Suppressor macrophage treated with lipopolysaccharide for 1 hour (primary cell): ENCODE results near the gene ZNF79.

ENCODE experiments used
- DNase-seq, 3 donors: peaks; one replicate each; pipeline ENCODE4 v3.0.0-alpha.2; 2020 to 2022

Gene ZNF79

GRCh38 chr9:127398715-127399400 is 25.3 kb upstream of the ZNF79 start:
- no peak for DNase-seq

DNA sequence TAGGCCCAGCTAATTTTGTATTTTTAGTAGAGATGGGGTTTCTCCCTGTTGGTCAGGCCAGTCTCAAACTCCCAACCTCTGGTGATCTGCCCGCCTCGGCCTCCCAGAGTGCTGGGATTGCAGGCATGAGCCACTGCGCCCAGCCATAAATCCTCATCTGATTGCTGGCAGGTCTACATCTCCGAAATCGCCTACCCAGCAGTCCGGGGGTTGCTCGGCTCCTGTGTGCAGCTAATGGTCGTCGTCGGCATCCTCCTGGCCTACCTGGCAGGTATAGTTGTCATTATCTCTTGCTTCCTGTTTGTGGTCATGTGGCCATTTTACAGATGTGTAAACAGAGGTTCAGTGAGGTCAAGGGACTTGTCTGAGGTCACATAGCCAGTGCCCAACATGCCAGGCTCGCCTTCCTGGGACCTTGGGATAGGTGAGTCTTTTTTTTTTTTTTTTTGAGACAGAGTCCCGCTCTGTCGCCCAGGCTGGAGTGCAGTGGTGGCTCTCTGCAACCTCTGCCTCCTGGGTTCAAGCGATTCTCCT is 24.4 kb upstream of the ZNF79 start:
- no peak for DNase-seq

DNA sequence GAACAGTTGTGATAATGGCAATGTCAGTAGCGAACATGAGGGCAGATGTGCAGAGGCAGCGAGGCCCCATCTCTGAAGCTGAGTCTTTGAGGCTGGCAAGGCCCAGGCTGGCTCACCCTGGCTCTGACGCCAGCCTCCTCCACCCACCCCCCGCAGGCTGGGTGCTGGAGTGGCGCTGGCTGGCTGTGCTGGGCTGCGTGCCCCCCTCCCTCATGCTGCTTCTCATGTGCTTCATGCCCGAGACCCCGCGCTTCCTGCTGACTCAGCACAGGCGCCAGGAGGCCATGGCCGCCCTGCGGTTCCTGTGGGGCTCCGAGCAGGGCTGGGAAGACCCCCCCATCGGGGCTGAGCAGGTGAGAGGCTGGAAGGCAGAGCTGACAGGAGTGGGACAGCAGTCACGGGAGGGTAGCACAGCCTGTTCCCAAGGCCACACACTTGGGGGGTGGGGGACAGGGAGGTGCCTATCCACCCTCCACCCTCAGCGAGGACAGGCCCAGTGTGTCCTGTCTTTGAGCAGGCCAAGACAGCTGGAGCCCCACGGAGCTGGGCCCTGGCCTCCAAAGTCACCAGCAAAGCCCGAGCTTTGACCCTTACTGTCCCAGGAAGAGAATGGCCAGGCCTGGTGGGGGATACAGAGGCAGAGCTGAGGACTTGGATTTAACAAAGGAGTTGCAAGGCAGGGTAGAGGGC is 21.6 kb upstream of the ZNF79 start:
- DNase-seq, result no peak

DNA sequence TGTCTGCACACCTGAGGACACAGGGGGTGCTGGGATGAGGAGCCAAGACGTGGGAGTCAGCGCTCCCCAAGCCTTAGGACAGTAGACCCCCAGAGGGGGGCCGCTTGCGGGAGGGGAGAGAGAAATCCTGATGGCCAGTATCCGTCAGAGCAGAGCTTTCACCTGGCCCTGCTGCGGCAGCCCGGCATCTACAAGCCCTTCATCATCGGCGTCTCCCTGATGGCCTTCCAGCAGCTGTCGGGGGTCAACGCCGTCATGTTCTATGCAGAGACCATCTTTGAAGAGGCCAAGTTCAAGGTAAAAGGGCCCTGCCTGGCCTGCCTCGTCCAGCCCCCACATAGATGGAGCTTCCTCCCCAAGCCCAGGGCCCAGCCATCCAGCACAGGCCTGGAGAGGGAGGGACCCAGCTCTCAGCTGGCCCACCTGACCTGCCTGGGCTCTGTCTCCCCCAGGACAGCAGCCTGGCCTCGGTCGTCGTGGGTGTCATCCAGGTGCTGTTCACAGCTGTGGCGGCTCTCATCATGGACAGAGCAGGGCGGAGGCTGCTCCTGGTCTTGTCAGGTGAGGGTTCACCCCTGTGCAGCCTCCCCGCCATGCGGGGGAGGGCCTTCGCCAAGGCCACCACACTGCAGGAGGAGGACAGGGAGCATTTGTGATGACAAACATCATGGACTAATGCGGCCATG is 20.5 kb upstream of the ZNF79 start:
- DNase-seq, result no peak

DNA sequence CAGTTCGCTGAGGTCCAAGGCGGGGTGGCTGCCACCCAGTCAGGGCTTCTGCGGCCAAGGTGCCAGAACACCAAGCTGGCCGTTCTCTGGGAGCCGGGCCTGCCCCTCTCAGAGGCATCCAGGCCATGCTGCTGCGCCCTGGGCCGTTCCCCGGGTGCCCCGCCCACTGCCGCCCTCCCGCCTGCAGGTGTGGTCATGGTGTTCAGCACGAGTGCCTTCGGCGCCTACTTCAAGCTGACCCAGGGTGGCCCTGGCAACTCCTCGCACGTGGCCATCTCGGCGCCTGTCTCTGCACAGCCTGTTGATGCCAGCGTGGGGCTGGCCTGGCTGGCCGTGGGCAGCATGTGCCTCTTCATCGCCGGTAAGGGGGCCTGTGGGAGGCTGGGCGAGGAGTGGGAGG is 19.6 kb upstream of the ZNF79 start:
- no peak for DNase-seq

GRCh38 chr9:127405344-127406125 is 18.6 kb upstream of the ZNF79 start:
- DNase-seq, result no peak

GRCh38 chr9:127406799-127407491 is 17.2 kb upstream of the ZNF79 start:
- no peak for DNase-seq

DNA sequence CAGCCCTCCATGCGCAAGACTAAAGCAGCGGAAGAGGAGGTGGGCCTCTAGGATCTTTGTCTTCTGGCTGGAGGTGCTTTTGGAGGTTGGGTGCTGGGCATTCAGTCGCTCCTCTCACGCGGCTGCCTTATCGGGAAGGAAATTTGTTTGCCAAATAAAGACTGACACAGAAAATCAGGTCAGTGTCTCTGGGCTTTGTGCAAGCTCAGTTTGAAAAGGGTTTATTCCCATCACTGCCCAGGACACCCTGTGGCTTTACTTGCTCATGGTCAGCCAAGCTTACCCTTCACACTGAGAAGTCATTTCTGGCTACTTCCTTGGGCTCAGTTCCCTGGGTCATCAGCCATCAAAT is 16.7 kb upstream of the ZNF79 start:
- DNase-seq, result no peak

DNA sequence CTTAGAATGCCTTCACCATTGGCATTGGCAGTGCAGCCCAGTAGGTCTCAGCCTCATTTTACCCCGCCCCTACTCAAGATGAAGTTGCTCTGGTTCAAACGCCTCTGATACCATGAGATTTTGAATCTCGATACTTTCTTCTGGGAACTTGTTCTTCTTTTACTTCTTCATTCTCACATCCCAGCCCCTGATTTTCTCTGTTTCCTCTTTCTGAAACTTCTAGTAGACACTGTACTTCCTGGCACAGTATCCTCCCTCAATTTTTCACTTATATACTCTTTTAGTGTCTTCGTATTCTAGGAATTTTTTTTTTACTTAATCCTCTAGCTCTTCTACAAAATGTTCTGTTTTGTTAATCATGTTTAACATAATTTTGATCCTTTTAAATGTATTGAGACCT is 13.1 kb upstream of the ZNF79 start:
- peak; percentile 50 to 69 (median 62) for DNase-seq

- no peak for DNase-seq
Measured at GRCh38 chr9:127415141-127415540, 9.0 kb upstream of the ZNF79 start.

- no peak for DNase-seq
Measured at GRCh38 chr9:127415657-127416056, 8.5 kb upstream of the ZNF79 start.

- DNase-seq, result no peak
Measured at GRCh38 chr9:127417131-127418036, 6.8 kb upstream of the ZNF79 start.

DNA sequence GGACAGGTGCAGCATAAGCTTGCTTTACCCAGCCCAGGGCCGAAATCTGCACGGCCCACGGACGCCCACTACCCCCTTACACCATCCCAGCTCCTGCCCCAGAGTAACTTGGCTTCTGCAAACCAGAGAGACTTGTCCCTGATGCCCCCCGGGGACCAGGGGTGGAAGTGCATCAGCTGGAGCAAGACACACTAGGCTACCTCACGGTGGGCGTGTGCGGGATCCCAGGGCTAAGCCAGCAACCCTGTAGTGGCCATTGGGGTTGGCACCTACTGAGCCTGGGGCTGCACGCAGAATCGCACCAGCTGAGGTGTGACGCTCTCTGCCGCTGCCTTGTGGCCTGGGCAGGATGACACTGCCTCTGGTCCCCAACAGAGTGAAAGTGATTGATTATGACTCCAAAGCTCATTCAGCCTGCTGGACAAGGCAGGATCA is 6.1 kb upstream of the ZNF79 start:
- DNase-seq, result peak; percentile 46 to 68 (median 46)

- peak in 2 of 3 donors; percentile 47 to 52 for DNase-seq
Measured at GRCh38 chr9:127419348-127419747, 4.8 kb upstream of the ZNF79 start.

GRCh38 chr9:127421057-127421456 is 3.1 kb upstream of the ZNF79 start:
- DNase-seq, result no peak

- peak in 2 of 3 donors; percentile 26 to 28 for DNase-seq
Measured at GRCh38 chr9:127422133-127422782, 1.9 kb upstream of the ZNF79 start.

GRCh38 chr9:127422787-127423186 is 1.4 kb upstream of the ZNF79 start:
- DNase-seq, result no peak

DNA sequence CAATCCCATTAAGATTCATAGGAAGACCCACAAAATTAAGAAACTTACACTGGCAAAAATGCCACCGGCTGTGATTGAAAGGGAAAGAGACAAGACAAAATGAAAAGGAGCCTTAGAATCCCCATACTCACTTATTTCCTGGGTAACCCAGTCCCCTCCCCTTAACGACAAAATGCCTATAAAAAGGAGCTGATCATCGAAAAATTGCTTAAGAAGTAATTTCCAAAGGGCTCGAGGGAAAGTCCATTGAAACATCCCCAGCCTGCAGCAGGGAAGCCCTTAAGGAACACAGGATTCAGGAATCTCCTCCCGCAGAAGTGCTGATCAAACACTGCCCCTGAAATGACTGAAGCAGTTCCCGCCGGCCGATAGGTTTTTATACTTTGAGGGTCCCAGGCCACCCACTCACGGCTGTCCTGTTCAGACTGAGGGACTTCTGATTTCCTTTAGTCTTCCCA is 677 bp upstream of the ZNF79 start:
- DNase-seq, result peak; percentile 84 to 89 (median 88)

DNA sequence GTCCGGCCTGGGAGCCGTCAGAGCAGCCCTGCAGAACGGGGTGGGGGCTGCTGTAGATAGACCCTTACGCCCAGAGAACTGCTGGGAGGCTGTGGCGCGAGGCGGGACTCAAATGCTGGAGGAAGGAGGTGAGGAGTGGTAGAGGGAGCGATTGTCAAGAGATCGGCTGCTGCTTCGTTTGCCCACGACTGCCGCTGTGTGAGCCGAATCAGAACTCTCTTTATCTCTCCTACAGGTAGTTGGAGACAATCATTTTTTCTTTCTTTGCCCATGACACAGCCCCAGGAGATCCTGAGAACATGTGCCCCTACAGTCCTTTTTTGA is 456 bp downstream of the ZNF79 start:
- no peak for DNase-seq

DNA sequence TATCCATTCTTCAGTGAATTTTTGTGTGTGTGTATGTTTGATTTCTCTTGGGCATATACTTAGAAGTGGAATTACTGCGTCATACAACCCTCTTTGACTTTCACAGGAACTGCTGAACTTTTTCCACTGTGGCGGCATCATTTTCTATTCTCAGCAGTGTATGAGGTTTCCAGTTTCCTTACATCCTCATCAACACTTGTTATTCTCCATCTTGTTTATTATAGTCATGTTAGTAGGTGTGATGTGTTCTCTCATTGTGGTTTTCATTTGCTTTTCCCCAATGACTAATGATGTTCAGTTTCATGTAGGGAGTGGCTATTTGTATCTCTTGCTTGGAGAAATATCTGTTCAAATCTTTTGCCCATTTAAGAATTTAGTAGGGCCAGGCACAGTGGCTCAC is 2.6 kb downstream of the ZNF79 start:
- DNase-seq, result peak; percentile 30 to 75 (median 43)

GRCh38 chr9:127428348-127428747 is 4.2 kb downstream of the ZNF79 start:
- no peak for DNase-seq
